DLD1 (cell line): Measurements from ENCODE around the gene HEXIM1.

Source experiments
- in situ Hi-C: cut with HindIII; loops from 2 replicates; pipeline ENCODE4 v1.10.0; 2017; ENCODE audit warnings: low sequenced_read_pairs

The HEXIM1 gene

DNA sequence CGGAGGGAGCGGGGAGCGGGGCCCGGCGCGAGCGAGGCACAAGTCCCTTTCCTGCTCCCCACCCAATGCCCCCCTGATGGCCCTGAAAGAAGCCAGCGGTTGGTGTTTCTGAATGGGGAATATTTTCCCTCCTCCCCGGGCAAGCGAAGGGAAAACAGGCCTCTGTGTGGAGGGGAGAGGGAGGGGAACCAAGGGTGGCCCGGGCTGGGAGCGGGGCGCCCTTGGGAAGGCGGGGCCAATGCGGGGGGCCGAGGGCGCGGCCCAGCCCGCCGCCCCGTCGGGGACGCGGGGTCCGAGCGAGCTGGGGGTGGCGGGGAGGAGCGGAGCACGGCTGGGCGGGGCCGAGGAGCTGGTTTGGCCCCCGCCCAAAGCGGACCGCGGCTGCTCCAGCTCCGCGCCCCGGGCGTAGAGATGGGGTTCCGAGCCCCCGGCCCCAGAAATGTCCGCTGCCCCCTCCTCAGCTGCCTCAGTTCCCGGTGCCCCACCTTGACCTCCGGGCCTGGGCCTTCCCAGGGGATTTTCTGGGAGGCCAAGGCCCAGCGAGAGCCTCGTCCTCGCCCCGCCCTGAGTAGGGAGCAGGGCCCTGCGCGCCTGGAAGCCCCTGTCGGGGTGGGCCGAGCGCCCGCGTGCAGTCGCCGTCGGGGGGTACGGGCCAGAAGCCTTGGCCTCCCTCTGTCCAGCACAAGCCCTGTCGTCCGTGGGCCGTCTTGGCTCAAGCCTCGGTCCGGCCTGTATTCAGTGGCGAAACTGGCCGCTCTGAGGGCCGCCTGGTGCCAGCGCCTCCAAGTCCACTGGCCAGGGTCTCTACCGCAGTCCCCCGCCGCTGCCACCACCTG, 3.9 kb upstream of the HEXIM1 start:
- in situ Hi-C loops, result no loop called here

DNA sequence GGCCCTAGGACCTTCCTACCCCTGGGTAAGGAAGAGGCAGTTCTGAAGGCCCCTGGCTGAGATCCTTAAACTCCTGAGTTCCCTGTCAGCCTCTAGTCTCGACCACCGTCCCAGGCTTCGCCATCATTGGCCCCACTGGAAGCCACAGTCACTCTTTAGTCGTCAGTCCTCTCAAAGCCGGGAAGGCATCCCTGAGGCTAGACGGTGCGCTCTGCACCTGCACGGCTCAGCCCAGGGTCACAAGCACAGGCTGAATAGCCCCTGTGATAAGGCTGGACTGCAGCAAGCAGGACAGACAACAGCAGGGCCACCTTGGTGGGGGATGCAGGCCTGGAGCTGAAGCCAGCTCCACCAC, 3.3 kb upstream of the HEXIM1 start:
- in situ Hi-C loops, result no loop called here

DNA sequence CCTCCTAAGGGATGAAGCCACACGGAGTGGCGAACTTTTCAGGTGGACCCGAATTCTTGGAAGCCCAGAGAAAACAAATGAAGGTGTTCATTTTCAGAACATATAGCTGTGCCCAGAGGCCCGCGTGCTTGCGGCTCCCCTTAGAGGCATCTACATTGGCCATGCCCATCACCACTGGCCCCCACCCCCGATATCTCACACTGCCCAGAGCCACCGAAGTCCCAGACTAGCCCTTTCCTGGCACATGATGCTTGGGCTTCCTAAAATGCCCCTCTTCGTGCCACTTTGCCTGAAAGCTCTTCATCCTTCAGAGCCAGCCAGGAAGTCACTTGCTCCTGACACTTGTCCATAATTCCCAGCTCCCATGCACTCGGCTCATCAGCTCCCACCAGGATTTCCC, 2.1 kb upstream of the HEXIM1 start:
- in situ Hi-C loops, result no loop called here

DNA sequence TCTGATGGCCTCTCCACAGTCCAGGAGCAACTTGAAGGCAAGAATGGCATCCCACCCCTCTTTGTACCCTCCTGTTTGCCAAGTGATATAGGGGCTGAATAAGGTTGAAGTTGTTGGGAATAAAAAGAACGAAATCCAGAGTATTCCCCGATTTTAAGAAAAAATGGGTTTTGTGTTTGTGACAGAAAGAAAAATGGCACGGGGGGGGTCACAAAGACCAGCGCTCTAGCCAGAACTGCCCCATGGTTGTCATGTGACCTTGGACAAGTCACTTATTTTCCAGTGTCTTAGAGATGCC, 1.7 kb upstream of the HEXIM1 start:
- in situ Hi-C loops, result no loop called here

DNA sequence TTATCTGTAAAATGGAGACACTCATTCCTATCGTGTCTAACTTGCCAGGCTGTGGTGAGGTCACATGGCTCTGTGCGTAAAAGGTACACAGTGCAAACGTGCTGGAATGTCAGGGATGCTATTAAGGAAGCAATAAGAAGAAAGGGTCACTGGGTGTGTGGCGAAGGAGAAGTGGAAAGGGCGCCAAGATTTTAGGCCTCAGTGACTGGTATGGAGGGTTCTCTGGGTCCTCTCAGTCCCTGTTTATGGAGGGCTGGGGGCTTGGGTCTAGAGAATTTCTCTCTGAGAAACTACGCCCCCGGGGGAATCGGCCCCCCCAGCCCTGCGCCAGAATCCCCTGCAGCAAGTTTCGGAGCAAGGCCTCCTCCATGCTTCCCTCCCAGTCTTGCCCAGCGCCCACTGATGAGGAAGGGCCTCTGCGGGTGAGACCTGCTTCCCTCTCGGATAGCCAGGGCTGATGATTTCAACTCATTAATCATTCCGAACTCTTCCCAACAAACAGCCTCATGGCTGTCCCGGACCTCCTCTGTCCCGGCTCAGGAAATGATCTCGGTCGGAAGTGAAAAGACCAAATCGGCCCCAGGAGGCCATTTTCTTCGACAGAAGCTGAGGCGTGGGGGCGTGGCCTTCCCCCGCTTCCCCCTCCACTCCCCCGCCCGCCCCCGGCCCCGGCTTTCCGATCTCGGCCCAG, 1.2 kb upstream of the HEXIM1 start:
- in situ Hi-C loops, result no loop called here

DNA sequence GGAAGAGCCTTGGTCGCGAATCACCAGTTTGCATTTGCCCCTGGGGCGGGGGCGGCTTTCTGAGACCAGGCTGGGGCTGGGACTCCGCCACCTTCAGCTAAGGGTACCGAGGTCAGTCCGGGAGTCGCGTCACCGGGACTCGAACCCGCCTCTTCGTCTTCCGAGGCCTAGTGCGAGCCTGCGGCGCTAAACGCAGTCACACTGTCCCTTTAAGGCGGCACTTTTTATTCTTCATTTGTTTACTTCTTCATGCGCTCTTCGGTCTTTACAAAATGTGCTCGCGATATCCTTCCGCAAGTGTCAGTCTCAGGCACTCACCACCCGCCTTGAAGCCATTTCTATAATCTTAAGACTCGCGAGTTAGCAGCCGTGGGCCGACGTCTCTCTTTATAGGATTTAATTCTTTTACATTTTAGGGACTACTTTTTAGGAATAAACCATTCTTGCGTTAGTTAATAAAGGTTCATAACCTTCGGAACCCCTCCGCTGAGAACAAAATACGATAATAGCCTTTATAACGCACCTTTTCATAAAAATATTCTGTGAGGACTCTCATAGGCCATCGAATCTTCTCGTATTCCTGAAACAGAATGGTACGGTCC, 593 bp upstream of the HEXIM1 start:
- in situ Hi-C loops, result no loop called here

DNA sequence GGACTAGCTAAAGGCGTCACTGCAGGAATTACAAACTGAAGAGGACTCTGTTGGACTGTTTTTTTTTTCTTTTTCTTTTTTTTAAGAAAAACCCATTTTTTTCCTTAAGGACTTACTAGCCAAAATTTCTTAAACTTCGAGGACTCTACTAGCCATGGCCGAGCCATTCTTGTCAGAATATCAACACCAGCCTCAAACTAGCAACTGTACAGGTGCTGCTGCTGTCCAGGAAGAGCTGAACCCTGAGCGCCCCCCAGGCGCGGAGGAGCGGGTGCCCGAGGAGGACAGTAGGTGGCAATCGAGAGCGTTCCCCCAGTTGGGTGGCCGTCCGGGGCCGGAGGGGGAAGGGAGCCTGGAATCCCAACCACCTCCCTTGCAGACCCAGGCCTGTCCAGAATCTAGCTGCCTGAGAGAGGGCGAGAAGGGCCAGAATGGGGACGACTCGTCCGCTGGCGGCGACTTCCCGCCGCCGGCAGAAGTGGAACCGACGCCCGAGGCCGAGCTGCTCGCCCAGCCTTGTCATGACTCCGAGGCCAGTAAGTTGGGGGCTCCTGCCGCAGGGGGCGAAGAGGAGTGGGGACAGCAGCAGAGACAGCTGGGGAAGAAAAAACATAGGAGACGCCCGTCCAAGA, 878 bp downstream of the HEXIM1 start:
- in situ Hi-C loops, result no loop called here

DNA sequence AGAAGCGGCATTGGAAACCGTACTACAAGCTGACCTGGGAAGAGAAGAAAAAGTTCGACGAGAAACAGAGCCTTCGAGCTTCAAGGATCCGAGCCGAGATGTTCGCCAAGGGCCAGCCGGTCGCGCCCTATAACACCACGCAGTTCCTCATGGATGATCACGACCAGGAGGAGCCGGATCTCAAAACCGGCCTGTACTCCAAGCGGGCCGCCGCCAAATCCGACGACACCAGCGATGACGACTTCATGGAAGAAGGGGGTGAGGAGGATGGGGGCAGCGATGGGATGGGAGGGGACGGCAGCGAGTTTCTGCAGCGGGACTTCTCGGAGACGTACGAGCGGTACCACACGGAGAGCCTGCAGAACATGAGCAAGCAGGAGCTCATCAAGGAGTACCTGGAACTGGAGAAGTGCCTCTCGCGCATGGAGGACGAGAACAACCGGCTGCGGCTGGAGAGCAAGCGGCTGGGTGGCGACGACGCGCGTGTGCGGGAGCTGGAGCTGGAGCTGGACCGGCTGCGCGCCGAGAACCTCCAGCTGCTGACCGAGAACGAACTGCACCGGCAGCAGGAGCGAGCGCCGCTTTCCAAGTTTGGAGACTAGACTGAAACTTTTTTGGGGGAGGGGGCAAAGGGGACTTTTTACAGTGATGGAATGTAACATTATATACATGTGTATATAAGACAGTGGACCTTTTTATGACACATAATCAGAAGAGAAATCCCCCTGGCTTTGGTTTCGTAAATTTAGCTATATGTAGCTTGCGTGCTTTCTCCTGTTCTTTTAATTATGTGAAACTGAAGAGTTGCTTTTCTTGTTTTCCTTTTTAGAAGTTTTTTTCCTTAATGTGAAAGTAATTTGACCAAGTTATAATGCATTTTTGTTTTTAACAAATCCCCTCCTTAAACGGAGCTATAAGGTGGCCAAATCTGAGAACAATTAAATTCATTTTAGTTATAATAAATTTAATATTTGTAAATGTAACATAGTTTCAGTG, 1.7 kb downstream of the HEXIM1 start:
- in situ Hi-C loops, result no loop called here

DNA sequence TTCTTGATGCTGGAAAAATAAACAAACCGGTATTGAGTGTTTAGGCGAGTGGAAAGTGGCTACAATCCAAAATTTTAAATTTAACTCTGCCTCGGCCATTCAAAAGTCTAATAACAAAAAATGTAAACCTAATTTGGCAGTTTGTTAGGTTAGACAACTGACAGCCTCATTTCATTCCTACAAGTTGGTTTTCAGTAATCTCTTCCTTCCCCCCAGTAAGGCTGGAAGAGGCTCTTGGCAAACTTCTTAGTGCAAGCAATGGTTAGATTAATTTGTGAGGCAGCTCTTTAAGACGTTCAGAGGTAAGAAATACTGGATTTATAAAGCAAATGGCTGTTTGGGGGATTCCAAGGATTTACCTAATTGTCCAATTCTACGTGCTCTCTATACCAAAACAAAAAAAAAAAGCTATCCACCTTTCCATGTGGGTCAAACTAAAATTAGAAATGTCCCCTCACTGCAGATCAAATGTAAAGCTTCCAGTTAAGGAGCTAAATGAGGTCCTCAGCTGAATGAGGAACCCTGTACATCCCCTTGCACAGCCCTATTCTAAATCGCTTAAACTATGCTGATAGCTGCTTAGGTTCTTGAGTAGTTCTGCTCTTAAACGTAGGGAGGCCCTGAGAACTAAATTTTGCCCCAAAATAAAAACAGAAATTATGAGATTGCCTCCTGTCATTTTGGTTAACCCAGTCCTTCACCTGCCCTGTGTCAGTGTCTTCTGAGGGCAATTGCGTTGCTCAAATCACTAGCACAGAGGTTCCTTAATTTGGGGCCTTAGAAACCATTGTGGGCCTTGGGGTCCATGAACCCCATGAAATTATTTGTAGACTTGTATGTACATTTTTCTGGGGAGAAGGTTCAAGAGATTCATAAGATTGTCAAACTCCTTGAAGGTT, 2.9 kb downstream of the HEXIM1 start:
- in situ Hi-C loops, result no loop called here

DNA sequence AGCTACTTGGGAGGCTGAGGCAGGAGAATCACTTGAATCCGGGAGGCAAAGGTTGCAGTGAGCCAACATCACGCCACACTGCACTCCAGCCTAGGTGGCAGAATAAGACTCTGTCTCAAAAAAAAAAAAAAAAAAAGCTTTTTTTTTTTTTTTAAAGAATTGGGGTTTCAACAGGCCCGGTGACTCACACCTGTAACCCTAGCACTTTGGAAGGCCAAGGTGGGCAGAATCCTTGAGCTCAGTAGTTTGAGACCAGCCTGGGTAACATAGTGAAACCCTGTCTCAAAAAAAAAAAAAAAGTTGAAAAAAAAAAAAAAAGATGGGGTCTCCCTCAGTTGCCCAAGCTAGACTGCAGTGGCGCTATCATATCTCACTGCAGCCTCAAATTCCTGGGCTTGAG, 6.8 kb downstream of the HEXIM1 start:
- in situ Hi-C loops, result no loop called here

DNA sequence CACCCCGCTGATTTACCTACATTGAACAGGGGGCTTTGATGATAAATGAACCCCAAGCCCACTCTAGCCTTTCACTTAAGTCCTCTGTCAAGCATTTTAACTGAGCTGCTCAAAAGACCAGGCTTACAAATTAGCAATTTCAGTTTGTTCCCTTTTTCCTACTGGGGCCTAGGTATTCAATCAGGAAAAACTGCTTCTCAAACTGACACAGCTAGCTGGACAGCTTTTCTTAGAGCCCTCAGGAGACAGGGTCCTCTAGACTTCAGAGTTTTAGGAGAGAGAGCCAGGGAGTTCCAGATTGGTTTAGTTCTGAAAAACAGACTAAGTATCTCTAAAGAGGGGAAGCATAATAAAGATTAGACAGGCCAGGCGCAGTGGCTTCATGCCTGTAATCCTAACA, 7.2 kb downstream of the HEXIM1 start:
- in situ Hi-C loops, result no loop called here

DNA sequence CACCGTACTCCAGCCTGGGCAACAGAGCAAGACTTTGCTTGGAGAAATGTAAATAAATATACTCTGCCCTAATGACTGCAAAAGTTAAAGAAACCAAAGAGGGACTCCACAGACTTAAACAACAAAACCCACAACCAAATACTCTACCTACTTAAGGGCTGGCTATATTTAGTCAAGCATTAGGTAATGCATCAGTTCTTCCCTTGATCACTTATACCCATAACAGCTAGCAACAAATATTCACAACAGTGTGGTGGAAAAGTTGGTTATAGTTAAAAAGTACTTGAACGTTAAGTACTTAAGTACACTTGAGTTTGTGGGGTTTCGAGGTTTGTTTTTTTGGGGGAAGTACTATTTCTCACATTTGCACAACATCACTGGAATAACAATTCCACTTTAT, 8.0 kb downstream of the HEXIM1 start:
- in situ Hi-C loops, result no loop called here

DNA sequence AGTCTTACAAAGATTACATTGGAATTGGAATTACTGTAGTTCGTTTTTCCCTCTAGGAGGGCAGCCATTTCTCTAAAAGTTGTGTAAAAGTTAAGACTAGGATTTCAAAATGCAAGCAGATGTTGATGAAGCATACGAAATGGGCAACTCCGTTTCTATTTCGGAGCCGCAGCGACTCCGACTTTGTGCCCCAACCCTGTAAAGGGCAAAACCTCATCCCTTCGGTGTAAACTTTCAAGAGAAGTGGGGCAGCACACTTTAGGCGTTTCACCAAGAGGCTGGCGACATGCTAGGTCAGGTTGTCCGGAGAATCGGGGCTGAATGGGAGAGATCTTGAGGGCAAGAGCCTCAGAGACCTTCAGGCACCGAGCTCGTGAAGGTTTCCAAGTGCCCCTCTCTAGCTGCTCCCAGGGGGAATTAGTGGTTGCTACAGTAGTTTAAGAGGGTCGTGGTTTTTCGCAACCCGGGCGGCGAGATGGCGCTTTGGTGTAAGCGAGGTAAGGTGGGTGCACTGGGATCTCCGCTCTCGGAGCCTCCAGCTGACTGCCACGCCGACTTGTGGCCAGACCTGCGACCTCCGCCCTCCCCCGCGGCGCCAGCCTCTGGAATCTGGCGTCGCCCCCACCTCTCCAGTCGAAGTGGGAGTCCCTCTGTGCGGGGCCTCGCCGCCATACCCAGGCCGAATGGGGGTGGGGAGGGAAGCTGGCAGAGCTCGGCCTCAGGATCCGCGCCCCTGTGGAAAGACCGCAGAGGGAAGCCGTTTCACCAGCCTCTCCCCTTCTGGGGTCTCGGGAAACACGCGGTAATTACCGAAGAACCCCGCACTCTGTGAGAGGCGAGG, 12.4 kb downstream of the HEXIM1 start:
- in situ Hi-C loops, result no loop called here

DNA sequence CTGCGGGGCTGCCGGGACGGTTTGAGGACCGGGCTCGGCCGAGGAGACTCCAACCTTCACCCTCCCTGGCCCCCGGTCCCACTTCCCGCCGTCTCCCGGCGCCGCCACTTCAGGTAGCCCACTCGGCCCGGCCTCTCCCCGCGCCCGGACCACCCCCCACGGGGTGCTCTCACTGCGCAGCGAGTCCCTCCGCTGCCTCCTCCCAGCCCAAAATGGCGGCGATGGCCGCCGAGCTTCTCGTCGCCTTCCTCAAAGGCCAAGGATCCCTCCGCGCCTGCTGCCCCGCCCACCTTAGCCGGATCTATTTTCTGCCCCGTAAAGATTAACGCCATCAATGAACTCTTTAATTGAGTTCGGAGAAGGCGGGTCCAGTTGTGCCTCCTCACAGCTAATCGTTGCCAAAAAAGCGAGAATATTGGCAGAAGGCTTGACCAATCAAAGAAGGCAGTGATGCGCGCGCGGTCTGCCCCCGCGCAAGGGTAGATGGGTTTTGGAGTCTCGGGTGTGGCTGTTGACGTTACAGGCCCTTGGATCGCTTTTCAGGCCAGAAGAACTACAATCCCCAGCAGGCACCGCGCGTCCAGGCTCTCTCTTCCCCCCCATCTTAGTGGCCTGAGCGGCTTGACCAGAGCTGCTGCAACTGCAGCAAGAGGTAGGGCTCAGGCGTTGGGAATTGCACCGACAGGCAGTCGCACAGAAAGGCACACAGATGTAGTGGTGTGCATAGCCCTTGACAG, 13.2 kb downstream of the HEXIM1 start, which contains the start of gene HEXIM2:
Gene HEXIM2 (plus strand): TSS at position 588 of the 737 bp plus-strand sequence. CDS start 919 bp downstream, outside the sequence.
- in situ Hi-C loops, result no loop called here

DNA sequence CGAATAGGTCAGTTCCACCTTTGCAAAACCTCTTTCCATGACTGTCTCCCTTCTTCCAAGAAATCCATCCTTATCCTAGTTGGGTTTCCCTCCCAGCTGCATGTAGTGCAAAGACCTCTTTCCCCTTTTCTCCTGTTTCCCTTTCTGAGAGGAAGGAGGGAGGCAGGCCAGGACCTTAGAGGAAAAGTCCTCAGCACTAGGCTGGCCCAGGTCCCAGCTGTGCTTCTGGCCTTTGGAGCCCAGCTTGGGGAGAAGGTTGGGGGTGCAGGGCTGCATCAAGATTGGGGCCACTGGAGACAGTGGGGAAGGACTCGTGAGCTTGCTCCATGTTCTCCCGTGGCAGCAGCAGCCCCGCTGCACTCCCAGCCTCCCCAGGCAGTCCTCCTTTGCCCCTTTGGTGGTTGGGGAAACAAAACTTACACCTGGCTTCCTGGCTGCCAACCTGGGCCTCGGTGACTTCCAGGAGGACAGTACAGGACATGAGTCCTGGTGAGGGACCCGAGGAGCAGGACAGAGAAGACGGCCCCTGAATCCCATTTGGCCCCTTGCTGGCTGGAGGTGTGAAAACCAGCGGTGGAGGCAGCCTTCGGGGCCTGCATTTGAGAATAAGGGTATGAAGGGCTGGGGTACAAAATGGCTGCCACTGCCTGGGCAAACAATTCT, 13.9 kb downstream of the HEXIM1 start:
- in situ Hi-C loops, result no loop called here

DNA sequence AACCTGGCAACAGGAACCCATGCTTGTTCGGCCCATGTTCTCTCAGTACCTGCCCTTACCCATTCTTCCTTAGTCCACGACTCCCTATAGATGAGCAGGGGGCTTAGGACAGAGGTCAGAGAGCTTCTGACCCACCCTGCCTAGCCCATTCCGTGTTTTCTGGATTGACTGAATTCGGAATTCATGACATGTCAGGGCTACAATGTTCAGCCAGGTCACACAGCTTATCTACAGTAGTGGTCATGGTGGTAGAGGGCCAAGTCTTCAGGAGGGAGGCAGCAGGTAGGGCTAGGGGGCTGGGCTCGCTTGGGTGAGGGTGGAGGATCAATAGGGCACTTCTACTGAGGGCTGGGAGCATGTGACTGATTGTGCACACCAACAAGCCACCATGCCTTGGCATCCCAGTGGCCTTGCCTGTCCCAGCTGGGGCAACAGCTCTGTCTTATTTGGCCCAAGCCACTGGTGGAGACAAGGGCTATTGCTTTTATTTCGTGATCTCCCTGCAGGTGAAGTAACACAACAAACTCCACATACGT, 16.5 kb downstream of the HEXIM1 start:
- in situ Hi-C loops, result no loop called here
